Measurements from ENCODE around the gene BAZ2A.

BAZ2A gene

GRCh38 chr12:56637621-56638020 lies 7.5 kb upstream of the BAZ2A start:
- TF ChIP-seq CREB1 (IDR thresholded peaks at IDR 0.05; ENCODE audit: low read depth): no peak

- TF ChIP-seq TEAD4 (IDR thresholded peaks at IDR 0.05) (peak; percentile 50; the same call in 1 of the 2 replicates), EGR1 (IDR thresholded peaks at IDR 0.05) (no peak), RAD21 (IDR thresholded peaks at IDR 0.05; ENCODE audit: low read depth) (peak; percentile 81), CREB1 (IDR thresholded peaks at IDR 0.05; ENCODE audit: low read depth) (peak; percentile 72), REST (IDR thresholded peaks at IDR 0.05; ENCODE audit: low read depth) (no peak), ZBTB7A (IDR thresholded peaks at IDR 0.05; ENCODE audit: low read depth) (peak; percentile 56; the same call in 1 of the 2 replicates), TCF12 (IDR thresholded peaks at IDR 0.05; ENCODE audit: low read depth) (peak; percentile 67), USF1 (IDR thresholded peaks at IDR 0.05) (peak; percentile 49; the same call in 1 of the 2 replicates), MAX (IDR thresholded peaks at IDR 0.05) (peak; percentile 36; the same call in 1 of the 2 replicates), TAF1 (IDR thresholded peaks at IDR 0.05; ENCODE audit: low read depth) (0 out of 2 replicates have a peak, but pooled peaks have one; percentile 14), FOXM1 (IDR thresholded peaks at IDR 0.05; ENCODE audit: borderline replicate concordance, low read depth) (no peak), EP300 (IDR thresholded peaks at IDR 0.05; ENCODE audit: borderline replicate concordance) (peak; percentile 47; the same call in 1 of the 2 replicates), NFIC (IDR thresholded peaks at IDR 0.05) (peak; percentile 99), CEBPB (IDR thresholded peaks at IDR 0.05) (no peak), YY1 (IDR thresholded peaks at IDR 0.05; ENCODE audit: low read depth) (peak; percentile 34; the same call in 1 of the 2 replicates)
Observed at GRCh38 chr12:56636675-56637540, 6.8 kb upstream of the BAZ2A start.

GRCh38 chr12:56635806-56636674 lies 5.9 kb upstream of the BAZ2A start:
- TF ChIP-seq REST (IDR thresholded peaks at IDR 0.05; ENCODE audit: low read depth): no peak
- TF ChIP-seq EGR1 (IDR thresholded peaks at IDR 0.05): no peak
- no peak for TF ChIP-seq CEBPB (IDR thresholded peaks at IDR 0.05)
- no peak for TF ChIP-seq CREB1 (IDR thresholded peaks at IDR 0.05; ENCODE audit: low read depth)
- peak; percentile 69 for TF ChIP-seq NFIC (IDR thresholded peaks at IDR 0.05)
- peak; percentile 70; the same call in 1 of the 2 replicates for TF ChIP-seq YY1 (IDR thresholded peaks at IDR 0.05; ENCODE audit: low read depth)
- no peak for TF ChIP-seq TEAD4 (IDR thresholded peaks at IDR 0.05)
- TF ChIP-seq TAF1 (IDR thresholded peaks at IDR 0.05; ENCODE audit: low read depth): 0 out of 2 replicates have a peak, but pooled peaks have one; percentile 32
- TF ChIP-seq MAX (IDR thresholded peaks at IDR 0.05): no peak
- TF ChIP-seq RAD21 (IDR thresholded peaks at IDR 0.05; ENCODE audit: low read depth): no peak
- no peak for TF ChIP-seq USF1 (IDR thresholded peaks at IDR 0.05)
- TF ChIP-seq ZBTB7A (IDR thresholded peaks at IDR 0.05; ENCODE audit: low read depth): peak; percentile 71; the same call in 1 of the 2 replicates

GRCh38 chr12:56634837-56635791 lies 5.0 kb upstream of the BAZ2A start:
- no peak for TF ChIP-seq TEAD4 (IDR thresholded peaks at IDR 0.05)
- no peak for TF ChIP-seq EP300 (IDR thresholded peaks at IDR 0.05; ENCODE audit: borderline replicate concordance)
- no peak; the same call in 1 of the 2 replicates for TF ChIP-seq NFIC (IDR thresholded peaks at IDR 0.05)
- no peak for TF ChIP-seq USF1 (IDR thresholded peaks at IDR 0.05)
- TF ChIP-seq ZBTB7A (IDR thresholded peaks at IDR 0.05; ENCODE audit: low read depth): no peak; the same call in 1 of the 2 replicates
- no peak for TF ChIP-seq TAF1 (IDR thresholded peaks at IDR 0.05; ENCODE audit: low read depth)
- TF ChIP-seq CREB1 (IDR thresholded peaks at IDR 0.05; ENCODE audit: low read depth): no peak
- no peak for TF ChIP-seq REST (IDR thresholded peaks at IDR 0.05; ENCODE audit: low read depth)
- no peak for TF ChIP-seq EGR1 (IDR thresholded peaks at IDR 0.05)
- no peak for TF ChIP-seq CEBPB (IDR thresholded peaks at IDR 0.05)
- TF ChIP-seq MAX (IDR thresholded peaks at IDR 0.05): peak; percentile 70
- TF ChIP-seq TCF12 (IDR thresholded peaks at IDR 0.05; ENCODE audit: low read depth): peak; percentile 43; the same call in 1 of the 2 replicates
- TF ChIP-seq YY1 (IDR thresholded peaks at IDR 0.05; ENCODE audit: low read depth): no peak
- 0 out of 2 replicates have a peak, but pooled peaks have one; percentile 25 for TF ChIP-seq RAD21 (IDR thresholded peaks at IDR 0.05; ENCODE audit: low read depth)
- no peak for TF ChIP-seq FOXM1 (IDR thresholded peaks at IDR 0.05; ENCODE audit: borderline replicate concordance, low read depth)

All from Ishikawa (cell line).